Mammary epithelial cell (primary cell): Measurements from ENCODE around the gene TTI1.

Experiments
- EZH2 ChIP-seq: IDR thresholded peaks from 2 replicates; pipeline ENCODE4 v1.6.1; 2012; ENCODE audit warnings: low read length, inconsistent platforms, borderline replicate concordance
- TF ChIP-seq, protein P1 (sequence below), 2 donors: IDR thresholded peaks in 1 of 2; conservative IDR thresholded peaks in 1 of 2; 2 replicates each; pipeline ENCODE4 v1.5.1; 2011 to 2012; ENCODE audit warnings: inconsistent platforms in 2 of 2, low read length in 2 of 2, mild to moderate bottlenecking in 2 of 2, control low read depth in 1 of 2, low read depth in 1 of 2; ENCODE audit not compliant: insufficient read depth in 1 of 2; ENCODE audit errors: extremely low read depth in 1 of 2

DNA sequence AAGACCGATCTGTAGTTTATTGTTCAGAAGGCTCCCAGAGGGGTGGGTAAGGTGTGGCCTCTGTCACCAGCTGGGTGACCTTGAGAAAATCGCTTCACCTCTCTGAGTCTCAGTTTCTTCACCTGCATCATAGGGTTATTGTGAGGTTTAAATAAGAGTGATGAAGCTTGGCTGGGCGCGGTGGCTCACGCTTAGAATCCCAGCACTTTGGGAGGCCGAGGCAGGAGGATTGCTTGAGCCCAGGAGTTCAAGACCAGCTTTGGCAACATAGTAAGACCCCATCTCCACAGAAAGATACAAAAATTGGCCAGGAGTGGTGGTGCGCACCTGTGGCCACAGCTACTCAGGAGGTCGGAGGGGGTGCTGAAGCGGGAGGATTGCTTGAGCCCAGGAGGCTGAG, 94.3 kb downstream of the TTI1 start:
- TF ChIP-seq, protein P1, sequence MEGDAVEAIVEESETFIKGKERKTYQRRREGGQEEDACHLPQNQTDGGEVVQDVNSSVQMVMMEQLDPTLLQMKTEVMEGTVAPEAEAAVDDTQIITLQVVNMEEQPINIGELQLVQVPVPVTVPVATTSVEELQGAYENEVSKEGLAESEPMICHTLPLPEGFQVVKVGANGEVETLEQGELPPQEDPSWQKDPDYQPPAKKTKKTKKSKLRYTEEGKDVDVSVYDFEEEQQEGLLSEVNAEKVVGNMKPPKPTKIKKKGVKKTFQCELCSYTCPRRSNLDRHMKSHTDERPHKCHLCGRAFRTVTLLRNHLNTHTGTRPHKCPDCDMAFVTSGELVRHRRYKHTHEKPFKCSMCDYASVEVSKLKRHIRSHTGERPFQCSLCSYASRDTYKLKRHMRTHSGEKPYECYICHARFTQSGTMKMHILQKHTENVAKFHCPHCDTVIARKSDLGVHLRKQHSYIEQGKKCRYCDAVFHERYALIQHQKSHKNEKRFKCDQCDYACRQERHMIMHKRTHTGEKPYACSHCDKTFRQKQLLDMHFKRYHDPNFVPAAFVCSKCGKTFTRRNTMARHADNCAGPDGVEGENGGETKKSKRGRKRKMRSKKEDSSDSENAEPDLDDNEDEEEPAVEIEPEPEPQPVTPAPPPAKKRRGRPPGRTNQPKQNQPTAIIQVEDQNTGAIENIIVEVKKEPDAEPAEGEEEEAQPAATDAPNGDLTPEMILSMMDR (conservative IDR thresholded peaks at IDR 0.05 in 1 of 2, IDR thresholded peaks at IDR 0.05 in 1 of 2; ENCODE audit: extremely low read depth in 1 of 2, insufficient read depth in 1 of 2, low read depth in 1 of 2, low read length in 2 of 2) = no peak
- TF ChIP-seq EZH2 = no peak
